ENCODE results near the gene WDFY4.

The WDFY4 gene

DNA sequence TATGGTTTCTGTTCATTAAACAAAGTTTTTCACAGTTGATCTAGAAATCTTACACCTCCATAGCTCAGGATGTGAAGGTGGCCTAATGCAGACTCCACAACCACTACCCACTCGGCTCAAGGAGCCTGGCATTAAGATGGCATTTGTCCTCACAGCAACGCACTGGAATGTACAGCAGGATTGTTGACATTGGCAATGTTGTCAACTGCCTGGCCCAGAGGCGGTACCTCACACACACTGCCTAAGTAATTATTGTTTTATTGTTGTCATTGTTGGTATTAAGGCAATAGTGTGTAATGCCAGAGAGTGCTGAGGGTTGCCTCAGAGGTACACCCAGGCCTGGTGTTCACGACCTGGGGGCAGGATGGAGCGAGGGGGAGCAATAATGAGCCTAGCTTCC lies 216.6 kb downstream of the WDFY4 start:
- Histone ChIP-seq H3K9ac (no peak overlapping the region), H3K79me2 (no peaks in the 10 kb centered on the region), H3K4me2 (ENCODE audit: low read length) (no peak overlapping the region), H3K9me3 (ENCODE audit: control insufficient read depth, low read length) (no peaks in the 10 kb centered on the region), H3K36me3 (ENCODE audit: control insufficient read depth, insufficient read depth, low read length) (no peaks in the 10 kb centered on the region), H3K27ac (no peak overlapping the region), H3K4me3 (ENCODE audit: low read depth, low read length) (no peak overlapping the region), H2AFZ (no peak overlapping the region), H3K4me1 (no peaks in the 10 kb centered on the region), H3K27me3 (ENCODE audit: control insufficient read depth, insufficient read depth, low read length) (no peaks in the 10 kb centered on the region)
- TF ChIP-seq, protein P1, sequence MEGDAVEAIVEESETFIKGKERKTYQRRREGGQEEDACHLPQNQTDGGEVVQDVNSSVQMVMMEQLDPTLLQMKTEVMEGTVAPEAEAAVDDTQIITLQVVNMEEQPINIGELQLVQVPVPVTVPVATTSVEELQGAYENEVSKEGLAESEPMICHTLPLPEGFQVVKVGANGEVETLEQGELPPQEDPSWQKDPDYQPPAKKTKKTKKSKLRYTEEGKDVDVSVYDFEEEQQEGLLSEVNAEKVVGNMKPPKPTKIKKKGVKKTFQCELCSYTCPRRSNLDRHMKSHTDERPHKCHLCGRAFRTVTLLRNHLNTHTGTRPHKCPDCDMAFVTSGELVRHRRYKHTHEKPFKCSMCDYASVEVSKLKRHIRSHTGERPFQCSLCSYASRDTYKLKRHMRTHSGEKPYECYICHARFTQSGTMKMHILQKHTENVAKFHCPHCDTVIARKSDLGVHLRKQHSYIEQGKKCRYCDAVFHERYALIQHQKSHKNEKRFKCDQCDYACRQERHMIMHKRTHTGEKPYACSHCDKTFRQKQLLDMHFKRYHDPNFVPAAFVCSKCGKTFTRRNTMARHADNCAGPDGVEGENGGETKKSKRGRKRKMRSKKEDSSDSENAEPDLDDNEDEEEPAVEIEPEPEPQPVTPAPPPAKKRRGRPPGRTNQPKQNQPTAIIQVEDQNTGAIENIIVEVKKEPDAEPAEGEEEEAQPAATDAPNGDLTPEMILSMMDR (IDR thresholded peaks at IDR 0.05), result no peak

DNA sequence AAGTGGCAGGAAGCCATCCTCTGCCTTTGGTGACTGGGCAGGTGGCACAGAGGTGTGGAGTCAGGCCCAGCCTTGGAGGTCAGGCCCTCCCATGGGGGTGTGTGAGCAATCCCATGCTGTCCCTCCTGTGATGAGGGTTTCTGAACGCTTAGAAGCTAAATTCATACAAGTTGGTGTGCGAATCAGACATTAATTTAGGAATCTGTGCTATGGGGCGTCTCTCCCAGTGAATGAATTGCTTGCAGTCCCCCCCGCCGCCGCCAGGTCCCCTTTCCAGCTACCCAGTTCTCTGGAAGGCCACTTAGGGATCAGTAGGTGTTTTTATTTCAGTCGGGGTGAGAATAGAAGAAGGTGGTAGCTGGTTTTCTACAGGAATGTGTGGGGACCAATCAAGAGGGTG lies 217.4 kb downstream of the WDFY4 start:
- H3K27me3 ChIP-seq (ENCODE audit: control insufficient read depth, insufficient read depth, low read length), result no peaks in the 10 kb centered on the region
- no peak overlapping the region for H3K4me3 ChIP-seq (ENCODE audit: low read depth, low read length)
- no peak overlapping the region for H2AFZ ChIP-seq
- no peak overlapping the region for H3K4me2 ChIP-seq (ENCODE audit: low read length)
- H3K9ac ChIP-seq, result no peak overlapping the region
- TF ChIP-seq, protein P1 (IDR thresholded peaks at IDR 0.05), result no peak
- no peaks in the 10 kb centered on the region for H3K9me3 ChIP-seq (ENCODE audit: control insufficient read depth, low read length)
- no peaks in the 10 kb centered on the region for H3K79me2 ChIP-seq
- no peak overlapping the region for H3K27ac ChIP-seq
- no peaks in the 10 kb centered on the region for H3K4me1 ChIP-seq
- no peaks in the 10 kb centered on the region for H3K36me3 ChIP-seq (ENCODE audit: control insufficient read depth, insufficient read depth, low read length)

DNA sequence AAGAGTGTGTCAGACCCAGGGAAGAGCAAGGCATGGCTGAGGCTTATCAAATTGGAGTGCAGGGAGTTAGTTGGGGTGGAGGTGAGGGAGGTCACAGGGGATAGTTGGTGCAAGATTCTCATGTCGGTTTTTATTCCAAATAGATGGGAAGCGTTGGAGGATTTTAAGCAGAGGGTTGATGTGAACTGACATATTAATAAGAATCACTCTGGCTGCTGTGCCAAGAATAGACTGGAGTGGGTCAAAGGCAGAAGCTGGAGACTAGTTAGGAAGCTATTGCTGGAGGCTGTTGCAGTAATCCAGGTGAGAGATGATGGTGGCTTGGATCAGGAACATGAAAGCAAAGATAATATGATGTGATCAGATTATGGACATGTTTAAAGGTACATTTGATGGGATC lies 218.5 kb downstream of the WDFY4 start:
- H3K79me2 ChIP-seq, result no peaks in the 10 kb centered on the region
- H3K9me3 ChIP-seq (ENCODE audit: control insufficient read depth, low read length), result no peaks in the 10 kb centered on the region
- H3K27ac ChIP-seq, result no peak overlapping the region
- H3K4me1 ChIP-seq, result no peaks in the 10 kb centered on the region
- H3K4me2 ChIP-seq (ENCODE audit: low read length), result no peak overlapping the region
- H3K9ac ChIP-seq, result no peak overlapping the region
- H2AFZ ChIP-seq, result no peak overlapping the region
- H3K36me3 ChIP-seq (ENCODE audit: control insufficient read depth, insufficient read depth, low read length), result no peaks in the 10 kb centered on the region
- no peaks in the 10 kb centered on the region for H3K27me3 ChIP-seq (ENCODE audit: control insufficient read depth, insufficient read depth, low read length)
- no peak overlapping the region for H3K4me3 ChIP-seq (ENCODE audit: low read depth, low read length)
- TF ChIP-seq, protein P1 (IDR thresholded peaks at IDR 0.05), result no peak

DNA sequence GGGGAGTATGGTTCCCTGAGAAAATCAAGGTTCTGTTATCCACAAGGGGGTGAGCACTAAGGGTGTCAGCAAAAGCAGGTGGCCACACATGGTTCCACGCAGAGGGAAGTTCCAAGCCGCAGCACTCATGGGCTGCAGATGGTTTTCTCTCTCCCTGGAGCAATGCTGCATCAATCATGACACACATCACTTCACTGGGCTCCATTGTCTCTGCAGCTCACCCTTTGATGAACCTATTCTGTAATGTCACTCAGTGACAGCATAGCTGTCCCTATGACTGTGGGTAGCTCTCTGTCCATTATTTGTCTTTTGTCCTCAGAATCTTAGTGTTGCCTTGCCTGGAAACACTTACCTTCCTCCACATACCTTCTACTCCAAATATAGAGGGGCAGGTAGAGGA lies 220.2 kb downstream of the WDFY4 start:
- Histone ChIP-seq H3K79me2 (no peaks in the 10 kb centered on the region), H3K4me2 (ENCODE audit: low read length) (no peak overlapping the region), H3K4me1 (no peaks in the 10 kb centered on the region), H3K27ac (no peak overlapping the region), H3K4me3 (ENCODE audit: low read depth, low read length) (no peak overlapping the region), H3K9ac (no peak overlapping the region), H2AFZ (no peak overlapping the region), H3K9me3 (ENCODE audit: control insufficient read depth, low read length) (no peaks in the 10 kb centered on the region), H3K36me3 (ENCODE audit: control insufficient read depth, insufficient read depth, low read length) (no peaks in the 10 kb centered on the region), H3K27me3 (ENCODE audit: control insufficient read depth, insufficient read depth, low read length) (no peaks in the 10 kb centered on the region)
- TF ChIP-seq, protein P1 (IDR thresholded peaks at IDR 0.05), result no peak

DNA sequence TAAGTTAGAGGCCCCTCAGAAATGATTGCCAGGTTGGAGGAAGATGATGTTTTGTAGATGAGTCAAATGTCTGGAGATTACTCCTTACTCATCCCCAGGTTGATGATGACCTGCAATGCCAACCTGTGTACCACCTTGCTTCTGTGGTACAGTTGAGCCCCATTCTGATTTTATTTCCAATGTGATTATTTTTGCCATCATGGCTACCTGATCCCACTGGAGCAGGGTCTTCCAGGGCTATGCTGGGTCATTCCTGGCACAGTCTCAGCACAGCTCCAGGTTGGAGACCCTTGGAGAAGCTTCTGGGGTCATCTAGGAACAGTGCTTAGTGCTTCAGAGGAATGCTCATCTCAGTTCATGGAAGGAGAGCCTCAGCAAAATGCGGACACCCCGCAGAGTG lies 220.6 kb downstream of the WDFY4 start:
- H3K36me3 ChIP-seq (ENCODE audit: control insufficient read depth, insufficient read depth, low read length), result no peaks in the 10 kb centered on the region
- no peak overlapping the region for H3K4me2 ChIP-seq (ENCODE audit: low read length)
- no peaks in the 10 kb centered on the region for H3K79me2 ChIP-seq
- TF ChIP-seq, protein P1 (IDR thresholded peaks at IDR 0.05), result no peak
- no peaks in the 10 kb centered on the region for H3K27me3 ChIP-seq (ENCODE audit: control insufficient read depth, insufficient read depth, low read length)
- no peaks in the 10 kb centered on the region for H3K9me3 ChIP-seq (ENCODE audit: control insufficient read depth, low read length)
- no peak overlapping the region for H2AFZ ChIP-seq
- H3K4me1 ChIP-seq, result no peaks in the 10 kb centered on the region
- no peak overlapping the region for H3K27ac ChIP-seq
- no peak overlapping the region for H3K9ac ChIP-seq
- no peak overlapping the region for H3K4me3 ChIP-seq (ENCODE audit: low read depth, low read length)
